NB4 (cell line): ENCODE measurements around the gene BACH1.

Experiments
- CTCF ChIP-seq: IDR thresholded peaks from one replicate; pipeline ENCODE4 v1.5.1; 2012; ENCODE audit warnings: low read depth, low read length
- POLR2A ChIP-seq: IDR thresholded peaks from 2 replicates; pipeline ENCODE4 v1.6.1; 2011; ENCODE audit warnings: mild to moderate bottlenecking; ENCODE audit not compliant: insufficient read length; ENCODE audit errors: extremely low read depth
- TF ChIP-seq, protein P1 (sequence below): IDR thresholded peaks from 2 replicates; pipeline ENCODE4 v1.6.1; 2011; ENCODE audit warnings: low read depth, low read length

- TF ChIP-seq CTCF = no peak
- TF ChIP-seq, protein P1, sequence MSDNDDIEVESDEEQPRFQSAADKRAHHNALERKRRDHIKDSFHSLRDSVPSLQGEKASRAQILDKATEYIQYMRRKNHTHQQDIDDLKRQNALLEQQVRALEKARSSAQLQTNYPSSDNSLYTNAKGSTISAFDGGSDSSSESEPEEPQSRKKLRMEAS = no peak
- TF ChIP-seq POLR2A = no peak
These were observed 19.2 kb upstream of the BACH1 start for GRCh38 chr21:29279558-29279957.
